CD4-positive, alpha-beta T cell (primary cell): ENCODE results near the gene TMEM200B. TPM values are rescaled to one million over a fixed set of nuclear protein-coding genes. Genes with fewer than 3 reads are reported as not detected.
A peak's percentile ranks its signal among the peaks of the same experiment; 100 is the strongest.

Experiments used
- ATAC-seq: fragments of 200-7000 bp; cut with Tn5 transposase; one replicate; pipeline ENCODE4 v1.10.0; 2022; ENCODE audit warnings: mild to moderate bottlenecking; ENCODE audit not compliant: poor library complexity
- CTCF ChIA-PET: fragments of 350-600 bp; sonication (Branson Sonifier 250); formaldehyde crosslinking; loops from one replicate; lab custom pipeline; 2021; ENCODE audit warnings: antibody characterized with exemption, inconsistent platforms; lab: Charles Lee
- POLR2A ChIA-PET: fragments of 350-600 bp; sonication (Branson Sonifier 250); formaldehyde crosslinking; loops from one replicate; lab custom pipeline; 2021; ENCODE audit warnings: antibody characterized with exemption, inconsistent platforms; lab: Charles Lee
- DNase-seq, 14 experiments: peaks; one replicate each; pipeline ENCODE4 v3.0.0-alpha.2; 2013 to 2020; ENCODE audit warnings: mixed read lengths in 2 of 14
- H3K27ac ChIP-seq, 2 donors: one replicate each; pipeline versions ENCODE4 v1.5.1 to v1.7.0; 2013; ENCODE audit warnings: low read length in 2 of 2, low read depth in 1 of 2, mild to moderate bottlenecking in 1 of 2
- H3K27me3 ChIP-seq, 2 experiments: 1 replicate in 1 of 2; 2 replicates in 1 of 2; pipeline versions ENCODE4 v1.6.1 to v1.7.0; 2013; ENCODE audit warnings: low read length in 2 of 2, control low read depth in 1 of 2, mild to moderate bottlenecking in 1 of 2, moderate library complexity in 1 of 2; ENCODE audit not compliant: insufficient read depth in 2 of 2, control insufficient read depth in 1 of 2
- H3K36me3 ChIP-seq: one replicate; pipeline ENCODE4 v1.6.1; 2013; ENCODE audit warnings: low read length, control low read depth; ENCODE audit not compliant: insufficient read depth
- H3K4me1 ChIP-seq: one replicate; pipeline ENCODE4 v1.6.1; 2013; ENCODE audit warnings: low read length, control low read depth; ENCODE audit not compliant: insufficient read depth
- H3K4me3 ChIP-seq: one replicate; pipeline ENCODE4 v1.5.1; 2013; ENCODE audit warnings: mild to moderate bottlenecking, low read length, moderate library complexity
- H3K9me3 ChIP-seq, 2 experiments: 1 replicate in 1 of 2; 2 replicates in 1 of 2; pipeline versions ENCODE4 v1.6.1 to v1.7.0; 2013; ENCODE audit warnings: low read length in 2 of 2, mild to moderate bottlenecking in 2 of 2, control low read depth in 1 of 2, moderate library complexity in 1 of 2; ENCODE audit not compliant: control insufficient read depth in 1 of 2, insufficient read depth in 1 of 2
- H3K27ac Mint-ChIP-seq: one replicate; pipeline ENCODE4 v1.8.0; 2020; ENCODE audit warnings: mixed read lengths
- H3K27me3 Mint-ChIP-seq: one replicate; pipeline ENCODE4 v1.8.0; 2021; ENCODE audit warnings: mixed read lengths
- H3K36me3 Mint-ChIP-seq: one replicate; pipeline ENCODE4 v1.8.0; 2021; ENCODE audit warnings: low read depth, mixed read lengths
- H3K4me1 Mint-ChIP-seq: one replicate; pipeline ENCODE4 v1.8.0; 2021; ENCODE audit warnings: low read depth, mixed read lengths
- H3K4me3 Mint-ChIP-seq: one replicate; pipeline ENCODE4 v1.8.0; 2020; ENCODE audit warnings: mild to moderate bottlenecking, mixed read lengths
- H3K9me3 Mint-ChIP-seq: one replicate; pipeline ENCODE4 v1.8.0; 2020; ENCODE audit warnings: mixed read lengths
- CTCF ChIP-seq: fragments of 200-600 bp; IDR thresholded peaks from one replicate; pipeline ENCODE4 v1.8.0; 2022; ENCODE audit warnings: antibody characterized with exemption, mild to moderate bottlenecking
- intact Hi-C, 2 experiments: fragments of 100-400 bp; cut with DNase I in 1 of 2; cut with micrococcal nuclease in 1 of 2; formaldehyde crosslinking; loops; one replicate each; pipeline versions ENCODE4 v1.15.1 to v1.9.0; 2023 to 2025; cut with DNase I, micrococcal nuclease
- polyA plus RNA-seq, 2 donors: library from polyadenylated mRNA; unstranded; fragments of 120-200 nt; gene quantifications; one replicate each; pipeline ENCODE4 v1.2.1, GENCODE V29; 2013
- total RNA-seq, 174 experiments: library from RNA in 2 of 174; stranded (reverse) in 2 of 174; gene quantifications; one replicate each; pipeline ENCODE4 v1.2.3 and lab custom pipeline; 2021 to 2026

The TMEM200B gene
- total RNA-seq (not detected), total RNA-seq (lab: John Stamatoyannopoulos, UW) (0 to 6.3 (median 0.14) reads per million in 172 experiments)
- polyA plus RNA-seq (2013, experiment 1 of 2), result 0.03 TPM
- 0.39 TPM for polyA plus RNA-seq (2013, experiment 2 of 2)

DNA sequence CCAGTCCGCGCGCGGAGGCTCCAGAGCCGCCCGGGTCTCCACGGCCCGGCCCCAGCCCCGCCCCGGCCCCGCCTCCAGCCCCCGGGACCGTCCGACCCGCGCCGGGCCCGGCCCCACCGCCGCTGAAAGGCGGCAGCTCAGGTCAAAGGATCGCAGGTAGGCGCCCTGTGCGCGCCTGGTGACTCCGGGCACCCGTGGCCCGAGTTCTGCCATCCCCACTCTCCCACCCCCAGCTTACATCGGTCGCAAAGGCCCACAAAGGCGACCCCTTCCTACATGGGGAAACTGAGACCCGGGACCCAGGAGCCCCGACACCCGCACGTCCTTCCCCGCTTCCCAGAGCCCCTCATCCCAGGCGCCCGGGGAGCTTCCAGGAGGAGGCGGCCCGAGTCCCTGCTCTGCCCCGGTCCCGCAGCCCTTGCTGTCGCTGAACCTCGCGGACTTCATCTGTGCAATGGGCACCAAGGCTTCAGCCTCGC, at the start of gene TMEM200B:
Gene TMEM200B (minus strand): TSS at position 17 of the 479 bp plus-strand sequence. CDS start 2,075 bp downstream, outside the sequence.
- Histone ChIP-seq H3K9me3 (peaks cover 0 to 3% of the 10 kb centered on the region in 2 experiments), H3K4me3 (peak within 1 kb of the TSS; percentile 61), H3K36me3 (no peaks in the 10 kb centered on the region), H3K27ac (no peak within 1 kb of the TSS), H3K4me1 (peaks cover 41% of the 10 kb centered on the region), H3K27me3 (peaks cover 25 to 44% of the 10 kb centered on the region in 2 experiments)
- CTCF ChIA-PET, result interaction anchor here (0.7 to 1.6 kb wide), 2 partner anchors 12 to 73 kb away, joined by 3 to 4 read pairs; no protein-coding TSS in a partner anchor
- H3K4me1 Mint-ChIP-seq, result peaks cover 8% of the 10 kb centered on the region
- DNase-seq (peak in 1 of 14 experiments; percentile 31), ATAC-seq (no peak)
- intact Hi-C loops, result loop anchor here (10.0 kb wide), 2 partner anchors 51 to 81 kb away; no protein-coding TSS in a partner anchor
- no peak for TF ChIP-seq CTCF
- H3K27ac Mint-ChIP-seq, result no peak within 1 kb of the TSS
- peaks cover 7% of the 10 kb centered on the region for H3K36me3 Mint-ChIP-seq
- POLR2A ChIA-PET, result interaction anchor here (0.9 to 2.2 kb wide), 5 partner anchors 13 to 795 kb away, joined by 3 to 8 read pairs (median 3); partner anchors contain the start of genes MED18 and SRSF4
- no peaks in the 10 kb centered on the region for H3K9me3 Mint-ChIP-seq
- peak within 1 kb of the TSS; percentile 74 for H3K4me3 Mint-ChIP-seq
- H3K27me3 Mint-ChIP-seq, result peaks cover 26% of the 10 kb centered on the region

DNA sequence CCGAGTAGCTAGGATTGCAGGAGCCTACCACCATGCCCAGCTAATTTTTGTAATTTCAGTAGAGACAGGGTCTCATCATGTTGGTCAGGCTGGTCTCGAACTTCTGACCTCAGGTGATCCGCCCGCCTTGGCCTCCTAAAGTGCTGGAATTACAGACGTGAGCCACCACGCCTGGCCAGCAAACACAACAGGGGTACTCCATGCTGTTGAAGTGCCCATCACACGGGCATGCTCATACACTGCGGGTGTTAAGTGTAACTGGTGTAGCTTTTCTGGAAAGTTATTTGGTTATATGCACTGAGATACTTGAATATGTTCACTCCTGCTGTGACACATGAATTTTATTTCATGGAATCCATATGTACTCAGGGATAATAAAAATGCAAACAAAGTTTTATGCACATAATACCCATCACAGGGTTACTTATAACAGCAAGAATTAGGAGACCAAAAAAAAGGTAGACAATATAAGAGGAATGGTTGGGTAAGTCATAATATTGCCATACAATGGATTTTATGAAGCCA, 48.8 kb upstream of the TMEM200B start:
- Mint-ChIP-seq H3K27ac (peak overlapping the region; percentile 36), H3K9me3 (no peaks in the 10 kb centered on the region), H3K4me3 (no peak overlapping the region), H3K4me1 (peaks cover 66% of the 10 kb centered on the region), H3K36me3 (peaks cover 71% of the 10 kb centered on the region), H3K27me3 (no peaks in the 10 kb centered on the region)
- Histone ChIP-seq H3K4me1 (peaks cover 44% of the 10 kb centered on the region), H3K4me3 (no peak overlapping the region), H3K27me3 (no peaks in the 10 kb centered on the region), H3K9me3 (no peaks in the 10 kb centered on the region), H3K36me3 (peaks cover 19% of the 10 kb centered on the region), H3K27ac (no peak overlapping the region)
- no peak for TF ChIP-seq CTCF
- intact Hi-C loops, result loop anchor here in 1 of 2 experiments (10.0 kb wide), 1 partner anchor 48 kb away; the partner anchor contains the start of gene TMEM200B
- ATAC-seq, result no peak
- ChIA-PET CTCF (no interaction called here), POLR2A (interaction anchor here (4.8 kb wide), 1 partner anchor 9 kb away, joined by 37 read pairs; the partner anchor contains the start of gene SRSF4)
- no peak for DNase-seq

GRCh38 chr1:29171521-29171920, 47.8 kb upstream of the TMEM200B start:
- peaks cover 66% of the 10 kb centered on the region for H3K4me1 Mint-ChIP-seq

More at GRCh38 chr1:29171521-29171920, 47.8 kb upstream of the TMEM200B start:
- no peaks in the 10 kb centered on the region for H3K27me3 Mint-ChIP-seq
- DNase-seq (no peak), ATAC-seq (no peak)
- intact Hi-C loops, result loop anchor here in 1 of 2 experiments (10.0 kb wide), 1 partner anchor 47 kb away; the partner anchor contains the start of gene TMEM200B
- ChIA-PET POLR2A (interaction anchor here (0.5 to 4.8 kb wide), 2 partner anchors 10 to 519 kb away, joined by 3 to 37 read pairs; partner anchors contain the start of gene SRSF4), CTCF (interaction anchor here (1.3 kb wide), 1 partner anchor 26 kb away, joined by 3 read pairs; no protein-coding TSS in a partner anchor)
- no peaks in the 10 kb centered on the region for H3K9me3 Mint-ChIP-seq
- peak overlapping the region; percentile 48 for H3K27ac Mint-ChIP-seq
- peaks cover 43% of the 10 kb centered on the region for H3K4me1 ChIP-seq
- TF ChIP-seq CTCF, result no peak
- no peaks in the 10 kb centered on the region for H3K9me3 ChIP-seq
- H3K36me3 Mint-ChIP-seq, result peaks cover 71% of the 10 kb centered on the region
- no peak overlapping the region for H3K4me3 Mint-ChIP-seq
- H3K36me3 ChIP-seq, result peaks cover 25% of the 10 kb centered on the region
- no peaks in the 10 kb centered on the region for H3K27me3 ChIP-seq
- no peak overlapping the region for H3K27ac ChIP-seq
- no peak overlapping the region for H3K4me3 ChIP-seq
